ENCODE measurements around the gene FDX1. TPM values are rescaled to one million over a fixed set of nuclear protein-coding genes. Genes with fewer than 3 reads are reported as not detected.

Gene FDX1
- total RNA-seq, 2 experiments from 2014 or later: 9.9 to 10.5 TPM

DNA sequence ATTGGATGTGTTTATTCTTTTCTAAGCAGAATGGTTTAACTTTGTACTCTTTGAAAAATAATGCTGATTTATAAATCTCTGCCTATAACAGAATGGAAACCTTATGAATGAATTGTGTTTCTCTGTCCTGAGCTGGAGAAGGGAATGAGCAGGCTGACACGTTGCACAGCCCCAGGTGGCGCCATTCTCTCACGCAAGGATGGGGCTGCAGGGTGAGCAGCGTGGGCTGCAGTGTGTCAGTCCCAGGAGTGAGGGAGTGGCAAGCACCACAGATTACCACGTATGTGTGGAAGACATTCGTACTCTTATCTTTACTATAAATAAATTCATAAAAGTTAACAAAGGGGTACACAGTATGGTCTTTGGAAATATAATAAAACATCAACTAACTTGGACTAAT is 33.4 kb downstream of the FDX1 start:
- peak; percentile 63 for ATAC-seq (ENCODE audit: low read depth)
- Mint-ChIP-seq H3K27me3 (no peaks in the 10 kb centered on the region), H3K27ac (no peak overlapping the region), H3K9me3 (no peaks in the 10 kb centered on the region), H3K4me1 (no peaks in the 10 kb centered on the region), H3K36me3 (peaks cover 18% of the 10 kb centered on the region), H3K4me3 (no peak overlapping the region)
- POLR2A ChIA-PET: no interaction called here
- peak; percentile 45 for DNase-seq

DNA sequence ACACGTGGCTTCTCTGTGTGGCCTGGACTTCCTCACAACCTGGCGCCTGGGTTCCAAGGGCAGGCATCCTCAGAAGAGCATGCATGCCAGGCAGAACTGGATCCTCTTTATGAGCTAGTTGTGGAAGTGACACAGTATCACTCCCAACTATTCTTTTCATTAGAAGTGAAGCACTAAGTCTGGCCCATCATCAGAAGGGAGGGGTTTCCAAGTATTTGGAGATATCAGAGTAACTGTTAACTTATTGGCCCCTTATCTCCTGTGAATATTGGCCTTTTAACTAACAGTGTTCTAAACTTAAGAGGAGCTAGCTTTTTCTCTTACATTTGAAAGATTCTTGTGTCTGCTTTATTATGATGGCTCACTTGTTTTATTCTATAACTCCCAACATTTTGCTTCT is 35.5 kb downstream of the FDX1 start:
- DNase-seq (no peak), ATAC-seq (ENCODE audit: low read depth) (no peak)
- Mint-ChIP-seq H3K27me3 (no peaks in the 10 kb centered on the region), H3K27ac (no peak overlapping the region), H3K9me3 (no peaks in the 10 kb centered on the region), H3K4me3 (no peak overlapping the region), H3K4me1 (no peaks in the 10 kb centered on the region), H3K36me3 (peaks cover 13% of the 10 kb centered on the region)
- POLR2A ChIA-PET: no interaction called here

- Mint-ChIP-seq H3K4me1 (no peaks in the 10 kb centered on the region), H3K27me3 (no peaks in the 10 kb centered on the region), H3K9me3 (no peaks in the 10 kb centered on the region), H3K36me3 (peaks cover 10% of the 10 kb centered on the region), H3K4me3 (no peak overlapping the region), H3K27ac (no peak overlapping the region)
- DNase-seq (no peak), ATAC-seq (ENCODE audit: low read depth) (no peak)
- POLR2A ChIA-PET: no interaction called here
These were observed 37.8 kb downstream of the FDX1 start for GRCh38 chr11:110467556-110467955.

DNA sequence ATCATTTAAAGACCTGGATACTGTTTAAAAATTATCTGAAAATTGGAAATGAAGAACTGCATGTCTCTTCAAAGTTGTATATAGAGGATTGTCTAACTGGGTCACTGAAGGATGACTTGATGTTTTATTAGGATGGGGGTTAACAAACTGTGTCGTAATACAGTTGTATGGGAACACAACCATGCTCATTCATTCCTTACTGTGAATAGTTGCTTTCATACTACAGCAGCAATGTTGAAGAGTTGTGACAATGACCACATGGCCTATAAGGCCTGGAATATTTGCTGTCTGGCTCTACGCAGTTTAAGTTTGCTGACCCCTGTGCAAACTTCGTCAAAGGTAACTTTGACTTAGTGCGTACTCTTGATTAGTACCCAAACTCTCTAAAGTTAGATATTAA is 38.4 kb downstream of the FDX1 start:
- DNase-seq: no peak
- no peaks in the 10 kb centered on the region for H3K27me3 Mint-ChIP-seq
- H3K36me3 Mint-ChIP-seq: peaks cover 10% of the 10 kb centered on the region
- POLR2A ChIA-PET: no interaction called here
- no peaks in the 10 kb centered on the region for H3K9me3 Mint-ChIP-seq
- H3K4me1 Mint-ChIP-seq: no peaks in the 10 kb centered on the region
- ATAC-seq (ENCODE audit: low read depth): no peak
- no peak overlapping the region for H3K27ac Mint-ChIP-seq
- H3K4me3 Mint-ChIP-seq: no peak overlapping the region

DNA sequence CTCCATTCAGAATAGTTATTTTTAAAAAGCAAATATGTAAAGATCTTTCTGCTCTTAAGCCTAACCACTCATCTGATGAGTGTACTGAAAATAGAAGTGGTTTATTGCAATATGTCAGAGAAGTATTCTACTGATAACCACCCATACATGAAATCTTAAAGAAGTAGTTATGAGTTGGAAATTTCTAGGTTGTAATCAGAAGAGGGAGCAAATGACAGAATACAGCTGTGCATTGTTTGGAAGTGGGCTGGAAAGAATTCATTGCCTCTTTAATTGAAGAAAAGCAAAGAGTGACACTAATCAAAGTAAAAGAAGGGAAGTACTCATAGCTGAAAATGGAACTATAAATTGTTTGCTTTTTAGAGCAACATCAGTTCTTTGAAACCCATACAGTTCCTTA is 39.4 kb downstream of the FDX1 start:
- ATAC-seq (ENCODE audit: low read depth) (no peak), DNase-seq (no peak)
- POLR2A ChIA-PET: no interaction called here
- no peak overlapping the region for H3K27ac Mint-ChIP-seq
- H3K9me3 Mint-ChIP-seq: no peaks in the 10 kb centered on the region
- no peaks in the 10 kb centered on the region for H3K4me1 Mint-ChIP-seq
- H3K27me3 Mint-ChIP-seq: no peaks in the 10 kb centered on the region
- no peak overlapping the region for H3K4me3 Mint-ChIP-seq
- peaks cover 6% of the 10 kb centered on the region for H3K36me3 Mint-ChIP-seq

GRCh38 chr11:110470716-110471115 is 41.0 kb downstream of the FDX1 start:
- peaks cover 4% of the 10 kb centered on the region for H3K36me3 Mint-ChIP-seq
- POLR2A ChIA-PET: no interaction called here
- ATAC-seq (ENCODE audit: low read depth): no peak

DNA sequence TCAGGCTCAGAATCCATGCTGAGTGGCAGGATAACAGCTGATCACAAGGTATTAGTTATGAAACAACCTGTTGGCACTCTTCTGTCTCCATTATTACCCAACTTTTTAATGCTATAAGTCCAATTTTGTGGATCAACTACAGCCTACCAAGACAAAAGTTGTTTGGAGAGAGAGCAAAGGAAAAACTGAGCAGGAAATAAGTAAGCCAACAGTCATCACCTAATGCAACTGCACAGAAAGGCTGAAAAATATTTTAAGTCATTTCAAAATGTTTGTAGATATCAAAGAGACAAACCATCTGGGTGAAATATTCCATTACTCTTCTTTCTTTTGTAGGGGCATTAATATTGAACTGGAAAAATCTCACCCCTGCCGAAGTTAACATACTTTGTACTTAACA is 41.6 kb downstream of the FDX1 start:
- peaks cover 4% of the 10 kb centered on the region for H3K36me3 Mint-ChIP-seq
- no peaks in the 10 kb centered on the region for H3K27me3 Mint-ChIP-seq
- H3K9me3 Mint-ChIP-seq: no peaks in the 10 kb centered on the region
- no peak for ATAC-seq (ENCODE audit: low read depth)
- no peak overlapping the region for H3K4me3 Mint-ChIP-seq
- no peak overlapping the region for H3K27ac Mint-ChIP-seq
- no peak for DNase-seq
- POLR2A ChIA-PET: no interaction called here
- H3K4me1 Mint-ChIP-seq: no peaks in the 10 kb centered on the region

More at GRCh38 chr11:110470716-110471115, 41.0 kb downstream of the FDX1 start:
- no peak overlapping the region for H3K27ac Mint-ChIP-seq
- H3K4me1 Mint-ChIP-seq: no peaks in the 10 kb centered on the region
- H3K4me3 Mint-ChIP-seq: no peak overlapping the region
- no peak for DNase-seq
- H3K9me3 Mint-ChIP-seq: no peaks in the 10 kb centered on the region
- H3K27me3 Mint-ChIP-seq: no peaks in the 10 kb centered on the region

- ATAC-seq (ENCODE audit: low read depth) (no peak), DNase-seq (no peak)
- H3K9me3 Mint-ChIP-seq: no peaks in the 10 kb centered on the region
- no peak overlapping the region for H3K4me3 Mint-ChIP-seq
- no peak overlapping the region for H3K27ac Mint-ChIP-seq
- no peaks in the 10 kb centered on the region for H3K27me3 Mint-ChIP-seq
- POLR2A ChIA-PET: no interaction called here
- no peaks in the 10 kb centered on the region for H3K4me1 Mint-ChIP-seq
- H3K36me3 Mint-ChIP-seq: peaks cover 2% of the 10 kb centered on the region
These were observed 43.1 kb downstream of the FDX1 start for GRCh38 chr11:110472858-110473257.

- DNase-seq (no peak), ATAC-seq (ENCODE audit: low read depth) (no peak)
- POLR2A ChIA-PET: no interaction called here
- H3K4me1 Mint-ChIP-seq: no peaks in the 10 kb centered on the region
- no peak overlapping the region for H3K4me3 Mint-ChIP-seq
- no peaks in the 10 kb centered on the region for H3K27me3 Mint-ChIP-seq
- peaks cover 2% of the 10 kb centered on the region for H3K36me3 Mint-ChIP-seq
- H3K27ac Mint-ChIP-seq: no peak overlapping the region
- H3K9me3 Mint-ChIP-seq: no peaks in the 10 kb centered on the region
These were observed 44.0 kb downstream of the FDX1 start for GRCh38 chr11:110473706-110474105.

- Mint-ChIP-seq H3K4me1 (no peaks in the 10 kb centered on the region), H3K27ac (no peak overlapping the region), H3K9me3 (no peaks in the 10 kb centered on the region), H3K36me3 (peaks cover 2% of the 10 kb centered on the region), H3K27me3 (no peaks in the 10 kb centered on the region), H3K4me3 (no peak overlapping the region)
- DNase-seq (no peak), ATAC-seq (ENCODE audit: low read depth) (no peak)
- POLR2A ChIA-PET: no interaction called here
These were observed 44.8 kb downstream of the FDX1 start for GRCh38 chr11:110474578-110474977.

DNA sequence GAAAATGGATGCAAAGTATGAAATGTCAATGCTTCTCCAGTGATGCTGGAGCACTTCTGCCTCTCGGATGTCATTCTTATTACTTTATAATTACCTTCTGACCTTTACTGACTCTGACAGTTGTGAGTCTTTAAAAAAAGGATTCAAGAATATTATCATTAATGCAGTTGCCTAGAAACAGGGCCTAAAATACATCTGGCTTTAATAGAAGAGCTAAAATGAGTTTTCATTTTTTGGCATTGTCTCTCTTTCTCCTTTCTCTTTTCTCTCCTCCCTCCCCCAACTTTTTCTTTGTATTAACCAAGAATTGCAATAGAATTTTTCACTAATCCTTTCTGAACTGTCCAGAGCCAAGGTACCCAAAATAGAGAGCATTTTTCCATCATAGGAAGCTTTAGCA is 45.9 kb downstream of the FDX1 start:
- Mint-ChIP-seq H3K27me3 (no peaks in the 10 kb centered on the region), H3K27ac (no peak overlapping the region), H3K4me1 (no peaks in the 10 kb centered on the region), H3K36me3 (no peaks in the 10 kb centered on the region), H3K4me3 (no peak overlapping the region), H3K9me3 (no peaks in the 10 kb centered on the region)
- POLR2A ChIA-PET: no interaction called here
- DNase-seq (no peak), ATAC-seq (ENCODE audit: low read depth) (no peak)

- Mint-ChIP-seq H3K4me3 (no peak overlapping the region), H3K27me3 (no peaks in the 10 kb centered on the region), H3K27ac (no peak overlapping the region), H3K9me3 (no peaks in the 10 kb centered on the region), H3K4me1 (no peaks in the 10 kb centered on the region), H3K36me3 (no peaks in the 10 kb centered on the region)
- DNase-seq (no peak), ATAC-seq (ENCODE audit: low read depth) (no peak)
- POLR2A ChIA-PET: no interaction called here
These were observed 48.7 kb downstream of the FDX1 start for GRCh38 chr11:110478410-110478809.

DNA sequence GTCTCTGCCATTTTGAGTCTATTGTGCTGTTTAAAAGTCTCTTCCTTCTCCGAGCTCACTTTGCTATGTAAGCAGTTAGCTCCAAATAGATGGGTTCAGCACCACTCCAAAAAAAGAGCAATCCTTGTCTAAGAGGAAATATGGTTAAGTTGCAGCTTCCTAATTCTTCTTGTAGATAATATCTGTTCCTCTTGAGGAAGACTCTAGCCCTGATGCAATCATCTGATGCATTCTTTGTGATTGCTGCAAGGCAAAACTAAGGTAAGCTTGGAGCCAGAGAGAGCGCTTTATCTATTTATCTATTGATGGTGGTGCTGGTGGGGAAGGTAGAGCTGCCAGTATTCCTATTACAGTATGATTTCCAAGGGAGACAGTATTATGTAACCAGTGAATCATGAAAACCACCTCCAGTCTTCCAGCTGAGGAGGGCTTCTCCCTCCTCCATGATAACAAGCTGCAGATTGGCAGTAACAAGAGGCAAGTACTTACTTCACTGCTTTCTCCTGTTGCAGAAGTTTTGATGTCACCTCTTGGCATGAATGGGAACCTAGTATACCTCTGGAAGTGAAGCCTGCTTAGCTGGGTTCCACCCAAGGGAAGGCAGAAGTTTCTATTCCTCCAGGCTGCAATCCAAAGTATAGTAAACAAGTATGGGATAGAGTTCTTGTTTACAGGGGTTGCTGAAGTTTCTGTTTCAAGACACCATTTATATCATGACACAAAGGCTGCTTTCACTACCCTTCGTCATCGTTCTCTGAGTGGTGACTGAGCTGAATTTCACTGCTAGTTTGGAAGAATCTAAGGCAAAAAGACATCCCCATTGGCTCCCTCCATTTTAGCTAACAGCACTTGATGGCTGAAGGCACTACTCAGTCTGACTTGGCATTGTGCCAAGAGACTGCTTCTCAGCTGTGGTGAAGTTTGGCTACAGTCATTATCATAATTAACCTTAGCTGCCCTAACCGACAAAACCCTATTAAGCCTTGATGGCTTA is 49.7 kb downstream of the FDX1 start:
- no peaks in the 10 kb centered on the region for H3K27me3 Mint-ChIP-seq
- ATAC-seq (ENCODE audit: low read depth) (no peak), DNase-seq (no peak)
- no peak overlapping the region for H3K4me3 Mint-ChIP-seq
- POLR2A ChIA-PET: no interaction called here
- no peaks in the 10 kb centered on the region for H3K9me3 Mint-ChIP-seq
- no peaks in the 10 kb centered on the region for H3K4me1 Mint-ChIP-seq
- no peak overlapping the region for H3K27ac Mint-ChIP-seq
- peaks cover under 1% of the 10 kb centered on the region for H3K36me3 Mint-ChIP-seq

GRCh38 chr11:110481523-110481922 is 51.8 kb downstream of the FDX1 start:
- no peak for ATAC-seq (ENCODE audit: low read depth)
- H3K27ac Mint-ChIP-seq: no peak overlapping the region
- H3K4me1 Mint-ChIP-seq: no peaks in the 10 kb centered on the region
- H3K27me3 Mint-ChIP-seq: no peaks in the 10 kb centered on the region
- no peak for DNase-seq
- POLR2A ChIA-PET: no interaction called here
- H3K9me3 Mint-ChIP-seq: no peaks in the 10 kb centered on the region
- H3K36me3 Mint-ChIP-seq: peaks cover 2% of the 10 kb centered on the region
- H3K4me3 Mint-ChIP-seq: no peak overlapping the region
